Smooth muscle cell (in vitro differentiated cells): Measurements from ENCODE around the gene SMARCA4. TPM values are rescaled to one million over a fixed set of nuclear protein-coding genes. Genes with fewer than 3 reads are reported as not detected.

ENCODE experiments used
- DNase-seq: peaks from one replicate; lab custom pipeline; 2025; ENCODE audit not compliant: unreplicated experiment; lab: John Stamatoyannopoulos, UW
- H2AFZ ChIP-seq: fragments of 200-600 bp; sonication (generic); 2 replicates; pipeline ENCODE4 v1.6.0; 2016; ENCODE audit warnings: antibody characterized with exemption, low read depth, mild to moderate bottlenecking
- H3F3A ChIP-seq: fragments of 200-600 bp; sonication (generic); 2 replicates; pipeline ENCODE4 v1.6.0; 2017; ENCODE audit warnings: antibody characterized with exemption, low read depth
- H3K27ac ChIP-seq: fragments of 200-600 bp; sonication (generic); 2 replicates; pipeline ENCODE4 v1.5.1; 2016; ENCODE audit warnings: low read depth, mild to moderate bottlenecking
- H3K27me3 ChIP-seq: fragments of 200-600 bp; sonication (generic); 2 replicates; pipeline ENCODE4 v1.6.1; 2016; ENCODE audit warnings: low read depth, mild to moderate bottlenecking
- H3K36me3 ChIP-seq: fragments of 200-600 bp; sonication (generic); 2 replicates; pipeline ENCODE4 v1.5.1; 2016; ENCODE audit warnings: low read depth
- H3K4me1 ChIP-seq: fragments of 200-600 bp; sonication (generic); 2 replicates; pipeline ENCODE4 v1.5.1; 2016; ENCODE audit warnings: low read depth
- H3K4me2 ChIP-seq: fragments of 200-600 bp; sonication (generic); 2 replicates; pipeline ENCODE4 v1.6.0; 2016; ENCODE audit warnings: mild to moderate bottlenecking
- H3K4me3 ChIP-seq: fragments of 200-600 bp; sonication (generic); 2 replicates; pipeline ENCODE4 v1.5.1; 2016; ENCODE audit warnings: mild to moderate bottlenecking
- H3K79me2 ChIP-seq: fragments of 200-600 bp; sonication (generic); 2 replicates; pipeline ENCODE4 v1.6.0; 2016; ENCODE audit warnings: low read depth, mild to moderate bottlenecking
- H3K9ac ChIP-seq: fragments of 200-600 bp; sonication (generic); 2 replicates; pipeline ENCODE4 v1.6.0; 2016; ENCODE audit warnings: low read depth
- H3K9me3 ChIP-seq: fragments of 200-600 bp; sonication (generic); replicated peaks from 2 replicates; pipeline ENCODE4 v1.5.1; 2016; ENCODE audit warnings: low read depth
- H4K20me1 ChIP-seq: fragments of 200-600 bp; sonication (generic); 2 replicates; pipeline ENCODE4 v1.6.0; 2016; ENCODE audit warnings: low read depth
- WGBS: methylation state at CpG from one replicate; pipeline ENCODE4 v1.1.7; 2016; ENCODE audit warnings: low lambda C conversion rate; 5-methylcytosine and 5-hydroxymethylcytosine counted together
- polyA plus RNA-seq: library from polyadenylated mRNA; unstranded; fragments of >200 nt; fragmentation: Nextera tagmentation; extraction: Ambion mirVana; gene quantifications from 2 replicates; pipeline ENCODE4 v1.2.1, GENCODE V29; 2016
- total RNA-seq: library from RNA; depleted of rRNA; stranded (reverse); fragments of >200 nt; gene quantifications from 2 replicates; pipeline ENCODE4 v1.2.3, GENCODE V29; 2014
- TF ChIP-seq, protein P1 (sequence below): fragments of 200-600 bp; sonication (generic); IDR thresholded peaks from 2 replicates; pipeline ENCODE4 v1.5.1; 2017; ENCODE audit warnings: borderline replicate concordance, mild to moderate bottlenecking, antibody characterized with exemption; ENCODE audit not compliant: insufficient read depth, poor library complexity, severe bottlenecking

Gene SMARCA4
- total and polyA plus RNA-seq, 2 experiments from 2014 or later: 59.6 to 100 TPM

- Histone ChIP-seq H3K4me3 (no peak overlapping the region), H3K27ac (no peak overlapping the region), H3K9me3 (no peaks in the 10 kb centered on the region), H3K36me3 (no peaks in the 10 kb centered on the region), H3K27me3 (no peaks in the 10 kb centered on the region), H3K9ac (no peak overlapping the region), H3F3A (no peaks in the 10 kb centered on the region), H3K4me2 (no peak overlapping the region), H4K20me1 (peaks cover 18% of the 10 kb centered on the region), H3K79me2 (no peaks in the 10 kb centered on the region), H3K4me1 (no peaks in the 10 kb centered on the region), H2AFZ (no peak overlapping the region)
- TF ChIP-seq, protein P1, sequence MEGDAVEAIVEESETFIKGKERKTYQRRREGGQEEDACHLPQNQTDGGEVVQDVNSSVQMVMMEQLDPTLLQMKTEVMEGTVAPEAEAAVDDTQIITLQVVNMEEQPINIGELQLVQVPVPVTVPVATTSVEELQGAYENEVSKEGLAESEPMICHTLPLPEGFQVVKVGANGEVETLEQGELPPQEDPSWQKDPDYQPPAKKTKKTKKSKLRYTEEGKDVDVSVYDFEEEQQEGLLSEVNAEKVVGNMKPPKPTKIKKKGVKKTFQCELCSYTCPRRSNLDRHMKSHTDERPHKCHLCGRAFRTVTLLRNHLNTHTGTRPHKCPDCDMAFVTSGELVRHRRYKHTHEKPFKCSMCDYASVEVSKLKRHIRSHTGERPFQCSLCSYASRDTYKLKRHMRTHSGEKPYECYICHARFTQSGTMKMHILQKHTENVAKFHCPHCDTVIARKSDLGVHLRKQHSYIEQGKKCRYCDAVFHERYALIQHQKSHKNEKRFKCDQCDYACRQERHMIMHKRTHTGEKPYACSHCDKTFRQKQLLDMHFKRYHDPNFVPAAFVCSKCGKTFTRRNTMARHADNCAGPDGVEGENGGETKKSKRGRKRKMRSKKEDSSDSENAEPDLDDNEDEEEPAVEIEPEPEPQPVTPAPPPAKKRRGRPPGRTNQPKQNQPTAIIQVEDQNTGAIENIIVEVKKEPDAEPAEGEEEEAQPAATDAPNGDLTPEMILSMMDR: no peak
- 96% methylated on average over 16 of the region's 16 CpGs for WGBS
- DNase-seq: no peak
These were observed 40.0 kb upstream of the SMARCA4 start for GRCh38 chr19:10920781-10921180.

DNA sequence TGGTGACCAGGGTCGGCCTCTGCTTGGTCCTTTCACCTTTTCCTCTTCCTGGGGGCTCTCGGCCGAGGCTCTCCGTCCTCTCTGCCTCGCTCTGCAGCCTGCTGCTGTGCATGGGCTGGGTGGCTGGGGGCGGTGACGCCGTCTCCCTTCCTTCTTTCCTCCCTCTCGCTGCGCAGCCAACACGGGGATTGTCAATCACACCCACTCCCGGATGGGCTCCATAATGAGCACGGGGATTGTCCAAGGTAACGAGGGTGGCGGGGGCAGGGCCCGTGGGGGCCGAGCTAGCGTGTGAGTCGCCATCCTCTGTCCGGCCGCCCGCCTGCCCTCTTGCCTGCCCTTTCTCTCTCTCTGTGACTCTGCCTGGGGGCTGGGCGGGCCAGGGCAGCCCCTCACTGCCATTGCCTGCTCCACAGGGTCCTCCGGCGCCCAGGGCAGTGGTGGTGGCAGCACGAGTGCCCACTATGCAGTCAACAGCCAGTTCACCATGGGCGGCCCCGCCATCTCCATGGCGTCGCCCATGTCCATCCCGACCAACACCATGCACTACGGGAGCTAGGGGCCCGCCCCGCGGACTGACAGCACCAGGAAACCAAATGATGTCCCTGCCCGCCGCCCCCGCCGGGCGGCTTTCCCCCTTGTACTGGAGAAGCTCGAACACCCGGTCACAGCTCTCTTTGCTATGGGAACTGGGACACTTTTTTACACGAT is 39.5 kb upstream of the SMARCA4 start:
- Histone ChIP-seq H3K9me3 (no peaks in the 10 kb centered on the region), H3K4me3 (no peak overlapping the region), H3K4me1 (no peaks in the 10 kb centered on the region), H3K27ac (no peak overlapping the region), H2AFZ (no peak overlapping the region), H3K27me3 (no peaks in the 10 kb centered on the region), H3K36me3 (no peaks in the 10 kb centered on the region), H3K9ac (no peak overlapping the region), H3K79me2 (peaks cover under 1% of the 10 kb centered on the region), H3F3A (no peaks in the 10 kb centered on the region), H3K4me2 (no peak overlapping the region), H4K20me1 (peaks cover 18% of the 10 kb centered on the region)
- 94% methylated on average over 40 of the region's 43 CpGs for whole genome bisulfite sequencing
- TF ChIP-seq, protein P1: no peak
- no peak for DNase-seq

GRCh38 chr19:10921910-10922637 is 38.8 kb upstream of the SMARCA4 start:
- no peak for DNase-seq
- 95% methylated on average over 29 of the region's 33 CpGs for whole genome bisulfite sequencing
- Histone ChIP-seq H3K4me2 (no peak overlapping the region), H3K9ac (no peak overlapping the region), H3K36me3 (no peaks in the 10 kb centered on the region), H3K27ac (no peak overlapping the region), H3K4me3 (no peak overlapping the region), H4K20me1 (peaks cover 18% of the 10 kb centered on the region), H2AFZ (no peak overlapping the region), H3F3A (no peaks in the 10 kb centered on the region), H3K27me3 (no peaks in the 10 kb centered on the region), H3K9me3 (no peaks in the 10 kb centered on the region), H3K79me2 (peaks cover 8% of the 10 kb centered on the region), H3K4me1 (no peaks in the 10 kb centered on the region)
- TF ChIP-seq, protein P1: no peak
